ENCODE results near the gene HECW1.

DNA sequence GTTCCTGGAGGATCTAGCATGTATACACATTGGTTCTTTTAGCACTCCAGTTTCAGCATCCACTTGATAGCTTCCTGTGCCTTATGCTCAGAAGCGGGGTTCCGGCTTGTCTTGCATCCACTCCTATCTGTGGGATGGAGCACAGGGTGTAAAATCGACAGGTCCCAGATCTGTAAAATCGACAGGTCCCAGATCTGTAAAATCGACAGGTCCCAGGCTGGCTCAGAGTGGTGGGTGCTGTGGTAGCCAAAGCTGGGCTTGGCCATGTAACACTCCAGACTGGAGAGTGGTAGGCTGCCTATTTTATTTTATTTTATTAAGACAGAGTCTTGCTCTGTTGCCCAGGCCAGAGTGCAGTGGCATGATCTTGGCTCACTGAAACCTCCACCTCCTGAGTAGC lies 30.3 kb downstream of the HECW1 start:
- TF ChIP-seq, protein P1, sequence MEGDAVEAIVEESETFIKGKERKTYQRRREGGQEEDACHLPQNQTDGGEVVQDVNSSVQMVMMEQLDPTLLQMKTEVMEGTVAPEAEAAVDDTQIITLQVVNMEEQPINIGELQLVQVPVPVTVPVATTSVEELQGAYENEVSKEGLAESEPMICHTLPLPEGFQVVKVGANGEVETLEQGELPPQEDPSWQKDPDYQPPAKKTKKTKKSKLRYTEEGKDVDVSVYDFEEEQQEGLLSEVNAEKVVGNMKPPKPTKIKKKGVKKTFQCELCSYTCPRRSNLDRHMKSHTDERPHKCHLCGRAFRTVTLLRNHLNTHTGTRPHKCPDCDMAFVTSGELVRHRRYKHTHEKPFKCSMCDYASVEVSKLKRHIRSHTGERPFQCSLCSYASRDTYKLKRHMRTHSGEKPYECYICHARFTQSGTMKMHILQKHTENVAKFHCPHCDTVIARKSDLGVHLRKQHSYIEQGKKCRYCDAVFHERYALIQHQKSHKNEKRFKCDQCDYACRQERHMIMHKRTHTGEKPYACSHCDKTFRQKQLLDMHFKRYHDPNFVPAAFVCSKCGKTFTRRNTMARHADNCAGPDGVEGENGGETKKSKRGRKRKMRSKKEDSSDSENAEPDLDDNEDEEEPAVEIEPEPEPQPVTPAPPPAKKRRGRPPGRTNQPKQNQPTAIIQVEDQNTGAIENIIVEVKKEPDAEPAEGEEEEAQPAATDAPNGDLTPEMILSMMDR (IDR thresholded peaks at IDR 0.05), result no peak
- TF ChIP-seq POLR2A (IDR thresholded peaks at IDR 0.05), result no peak

Data from breast epithelium (tissue), 3 donors.